NCI-H82 treated with DMSO at 0.1 percent for 48 hours (cell line): ENCODE data around the gene ABHD1.

ENCODE experiments used
- DNase-seq: peaks from one replicate; lab custom pipeline; 2025; ENCODE audit not compliant: unreplicated experiment; lab: John Stamatoyannopoulos, UW

Gene ABHD1

GRCh38 chr2:27086724-27087593 lies 36.7 kb upstream of the ABHD1 start, which contains the start of gene KHK:
TSS of gene KHK (plus strand) at chr2:27086772. CDS start at chr2:27087260, 488 bp downstream.
- no peak for DNase-seq

- no peak for DNase-seq
These were observed 35.7 kb upstream of the ABHD1 start for GRCh38 chr2:27087823-27088410.

GRCh38 chr2:27088634-27089033 lies 35.0 kb upstream of the ABHD1 start:
- DNase-seq = no peak

- DNase-seq = no peak
These were observed 34.3 kb upstream of the ABHD1 start for GRCh38 chr2:27089111-27089954.

GRCh38 chr2:27091746-27092695 lies 31.6 kb upstream of the ABHD1 start:
- DNase-seq = no peak

- DNase-seq = no peak
These were observed 30.8 kb upstream of the ABHD1 start for GRCh38 chr2:27092696-27093429.

GRCh38 chr2:27093430-27094352 lies 29.9 kb upstream of the ABHD1 start:
- DNase-seq = peak; percentile 60

GRCh38 chr2:27094353-27094984 lies 29.1 kb upstream of the ABHD1 start:
- DNase-seq = no peak

- no peak for DNase-seq
These were observed 28.2 kb upstream of the ABHD1 start for GRCh38 chr2:27095427-27095744.

- DNase-seq = peak; percentile 54
These were observed 27.6 kb upstream of the ABHD1 start for GRCh38 chr2:27095745-27096651.

GRCh38 chr2:27096748-27097297 lies 26.8 kb upstream of the ABHD1 start:
- DNase-seq = no peak

- no peak for DNase-seq
These were observed 26.3 kb upstream of the ABHD1 start for GRCh38 chr2:27097341-27097740.

GRCh38 chr2:27099334-27099955 lies 24.2 kb upstream of the ABHD1 start:
- DNase-seq = no peak

- DNase-seq = no peak
These were observed 23.6 kb upstream of the ABHD1 start for GRCh38 chr2:27100036-27100435.

GRCh38 chr2:27102329-27102728 lies 21.3 kb upstream of the ABHD1 start:
- DNase-seq = no peak

GRCh38 chr2:27105981-27106380 lies 17.6 kb upstream of the ABHD1 start:
- no peak for DNase-seq

GRCh38 chr2:27108221-27108620 lies 15.4 kb upstream of the ABHD1 start:
- DNase-seq = no peak
